Fibroblast of the aortic adventitia (primary cell): ENCODE data around the gene DRD4. TPM values are rescaled to one million over a fixed set of nuclear protein-coding genes. Genes with fewer than 3 reads are reported as not detected.

ENCODE experiments used
- DNase-seq: peaks from one replicate; pipeline ENCODE4 v3.0.0-alpha.2; 2010; ENCODE audit warnings: low read depth
- H3K4me3 ChIP-seq: 2 replicates; pipeline ENCODE4 v1.5.1; 2011; ENCODE audit warnings: low read depth, mild to moderate bottlenecking, control low read depth, low read length, moderate library complexity
- total RNA-seq: library from RNA; depleted of rRNA; stranded (reverse); fragments of >200 nt; gene quantifications from 2 replicates; pipeline ENCODE4 v1.2.3, GENCODE V29; 2012; ENCODE audit warnings: low replicate concordance
- TF ChIP-seq, protein P1 (sequence below): IDR thresholded peaks from 2 replicates; pipeline ENCODE4 v1.5.1; 2011; ENCODE audit warnings: mild to moderate bottlenecking, low read length, control low read depth, inconsistent platforms; ENCODE audit not compliant: insufficient read depth

The DRD4 gene
- total RNA-seq, 1 donor = 0.09 TPM

DNA sequence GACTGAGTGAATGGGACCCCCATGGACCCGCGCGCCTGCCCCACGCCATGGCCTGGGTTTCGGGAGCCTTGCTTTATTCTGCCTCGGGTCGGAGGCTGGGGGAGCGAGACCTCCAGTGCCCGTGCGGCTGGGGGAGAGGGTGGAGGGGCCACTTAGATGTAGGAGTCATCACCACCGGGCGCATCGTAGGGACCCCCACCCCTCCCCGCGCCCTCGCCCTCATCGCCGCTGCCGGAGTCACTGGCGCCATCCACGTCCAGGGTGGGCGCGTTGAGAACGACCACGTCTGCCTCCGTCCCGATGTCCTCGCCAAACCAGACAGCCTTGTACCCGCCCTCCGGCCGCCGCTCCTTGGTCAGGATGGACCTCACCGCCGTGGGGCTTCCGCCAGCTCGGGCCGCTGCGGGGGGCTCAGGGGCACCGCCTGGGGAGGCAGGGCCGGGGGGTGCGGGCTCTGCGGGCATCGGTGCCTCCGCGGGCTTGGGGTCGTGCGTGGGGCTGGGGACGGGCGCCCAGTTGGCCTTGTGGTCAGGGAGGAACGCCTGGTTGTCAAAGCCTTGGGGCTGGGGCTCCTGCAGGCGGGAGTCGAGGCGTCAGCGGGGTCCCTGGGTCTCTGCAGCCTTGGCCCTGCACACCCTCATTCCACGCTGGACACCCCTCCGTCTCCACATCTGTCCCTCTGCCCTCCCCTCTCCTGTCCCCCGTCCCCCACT, 19.7 kb upstream of the DRD4 start:
- no peak overlapping the region for H3K4me3 ChIP-seq
- TF ChIP-seq, protein P1, sequence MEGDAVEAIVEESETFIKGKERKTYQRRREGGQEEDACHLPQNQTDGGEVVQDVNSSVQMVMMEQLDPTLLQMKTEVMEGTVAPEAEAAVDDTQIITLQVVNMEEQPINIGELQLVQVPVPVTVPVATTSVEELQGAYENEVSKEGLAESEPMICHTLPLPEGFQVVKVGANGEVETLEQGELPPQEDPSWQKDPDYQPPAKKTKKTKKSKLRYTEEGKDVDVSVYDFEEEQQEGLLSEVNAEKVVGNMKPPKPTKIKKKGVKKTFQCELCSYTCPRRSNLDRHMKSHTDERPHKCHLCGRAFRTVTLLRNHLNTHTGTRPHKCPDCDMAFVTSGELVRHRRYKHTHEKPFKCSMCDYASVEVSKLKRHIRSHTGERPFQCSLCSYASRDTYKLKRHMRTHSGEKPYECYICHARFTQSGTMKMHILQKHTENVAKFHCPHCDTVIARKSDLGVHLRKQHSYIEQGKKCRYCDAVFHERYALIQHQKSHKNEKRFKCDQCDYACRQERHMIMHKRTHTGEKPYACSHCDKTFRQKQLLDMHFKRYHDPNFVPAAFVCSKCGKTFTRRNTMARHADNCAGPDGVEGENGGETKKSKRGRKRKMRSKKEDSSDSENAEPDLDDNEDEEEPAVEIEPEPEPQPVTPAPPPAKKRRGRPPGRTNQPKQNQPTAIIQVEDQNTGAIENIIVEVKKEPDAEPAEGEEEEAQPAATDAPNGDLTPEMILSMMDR = no peak
- DNase-seq = no peak

DNA sequence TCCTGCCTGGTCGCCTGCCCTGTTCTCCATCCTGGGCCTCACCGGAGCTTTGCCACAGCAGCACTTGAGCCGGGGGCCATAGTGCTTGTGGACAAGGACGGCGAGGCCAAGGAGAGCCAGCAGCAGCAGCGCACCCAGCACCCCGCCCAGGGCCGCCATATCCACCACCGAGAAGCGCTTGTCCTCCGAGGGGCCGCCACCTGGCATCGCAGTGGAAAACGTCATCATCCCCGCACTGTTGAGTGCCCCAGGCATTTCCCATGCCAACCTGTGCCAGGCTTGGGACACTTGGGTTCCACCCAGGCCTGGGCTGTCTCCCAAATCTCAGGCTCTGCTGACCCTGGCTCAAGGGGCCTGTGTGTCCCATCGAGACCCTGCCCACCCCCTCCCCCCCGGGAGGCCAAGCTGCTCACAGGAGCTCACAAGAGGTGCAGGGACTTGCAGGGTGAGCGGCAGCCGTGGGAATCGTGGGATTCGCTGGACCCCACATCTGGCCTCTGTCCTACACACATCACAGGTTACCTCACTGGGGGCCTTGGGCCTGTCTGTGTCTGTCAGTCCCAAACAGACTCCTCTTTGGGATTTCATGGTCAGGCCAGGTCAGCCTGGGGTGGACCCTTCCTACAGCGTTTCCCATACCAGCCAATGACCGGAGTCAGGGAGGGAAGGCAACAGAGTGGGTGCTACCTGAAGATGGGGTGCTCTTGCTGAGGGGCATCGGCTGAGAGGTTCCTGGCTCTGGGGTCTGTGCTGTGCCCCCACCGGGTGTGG, 19.0 kb upstream of the DRD4 start:
- no peak for DNase-seq

DNA sequence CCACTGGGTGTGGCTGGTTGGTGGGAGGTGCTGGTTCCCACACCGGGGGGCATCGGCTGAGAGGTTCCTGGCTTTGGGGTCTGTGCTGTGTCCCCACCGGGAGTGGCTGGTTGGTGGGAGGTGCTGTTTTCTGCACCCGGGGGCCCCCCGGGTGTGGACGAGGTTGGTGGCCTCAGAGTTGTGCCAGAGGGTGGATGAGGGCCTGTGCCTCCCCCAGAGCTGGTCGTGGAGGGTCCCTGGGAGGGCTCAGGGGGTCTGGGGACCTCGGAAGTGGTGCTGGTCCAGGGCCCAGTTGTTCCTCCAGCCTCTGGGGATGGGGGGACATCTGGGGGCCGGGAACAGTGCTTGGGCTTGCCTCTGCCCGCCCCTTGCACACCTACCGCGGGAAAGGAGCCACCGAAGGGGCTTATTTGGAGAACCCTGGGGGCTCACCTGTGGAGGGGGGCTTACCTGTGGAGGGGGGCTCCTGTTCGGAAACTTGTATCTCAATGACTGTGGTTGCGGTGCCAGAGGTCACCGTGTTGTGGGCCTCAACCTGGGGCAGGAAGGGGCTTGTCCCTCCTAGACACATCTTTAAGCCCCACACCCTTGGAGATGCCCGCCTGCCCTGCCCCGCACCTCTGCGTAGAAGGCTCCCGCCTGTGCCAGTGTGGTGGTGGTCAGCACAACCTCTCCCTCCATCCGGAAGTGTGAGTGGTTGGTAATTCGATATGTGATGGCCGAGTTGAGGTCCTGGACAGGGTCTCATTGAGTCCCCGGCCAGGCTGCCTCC, 18.0 kb upstream of the DRD4 start:
- no peak for DNase-seq
- TF ChIP-seq, protein P1 = no peak
- H3K4me3 ChIP-seq = no peak overlapping the region

More for the DNA sequence above, 19.0 kb upstream of the DRD4 start:
- TF ChIP-seq, protein P1 = no peak
- H3K4me3 ChIP-seq = no peak overlapping the region

DNA sequence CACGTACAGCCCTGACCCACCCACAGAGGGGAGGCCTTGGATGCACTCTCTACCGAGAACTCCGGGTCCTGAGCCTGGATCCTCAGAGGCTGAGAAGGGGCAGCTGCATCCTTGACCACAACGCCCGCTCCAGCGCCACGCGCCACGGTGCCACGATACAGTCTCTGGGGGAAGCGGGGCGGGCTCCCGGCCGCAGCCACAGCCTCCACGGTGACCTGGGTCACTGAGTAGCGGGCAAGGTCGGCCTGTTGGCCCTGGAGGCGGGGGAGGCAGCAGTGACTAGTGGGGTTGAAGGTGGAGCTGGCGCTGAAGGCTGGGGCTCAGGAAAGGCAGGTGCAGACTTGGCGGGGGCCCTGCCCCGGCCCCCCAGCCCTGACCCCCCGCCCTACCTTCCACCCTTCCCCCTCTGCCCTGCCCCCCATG, 17.4 kb upstream of the DRD4 start:
- no peak overlapping the region for H3K4me3 ChIP-seq
- TF ChIP-seq, protein P1 = no peak
- no peak for DNase-seq

DNA sequence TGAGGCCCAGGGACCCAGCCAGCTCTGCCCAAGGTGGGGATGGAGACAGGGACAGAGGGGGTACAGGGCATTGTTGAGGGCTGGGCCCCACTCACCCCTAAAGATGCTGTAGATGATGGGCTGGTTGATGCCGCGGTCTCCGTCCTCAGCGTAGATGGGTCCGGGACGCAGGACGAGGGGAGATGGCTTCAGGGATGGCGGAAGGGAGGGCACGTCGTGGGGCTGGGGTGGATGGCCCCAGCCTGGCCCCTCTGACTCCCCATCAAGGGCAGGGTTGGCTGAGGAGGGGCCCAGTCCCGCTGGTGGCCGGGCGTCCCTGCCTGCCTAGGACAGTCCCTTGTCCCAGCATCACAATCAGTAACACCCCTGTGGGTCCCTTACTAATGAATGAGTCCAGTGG, 16.9 kb upstream of the DRD4 start:
- TF ChIP-seq, protein P1 = no peak
- DNase-seq = no peak
- H3K4me3 ChIP-seq = no peak overlapping the region

DNA sequence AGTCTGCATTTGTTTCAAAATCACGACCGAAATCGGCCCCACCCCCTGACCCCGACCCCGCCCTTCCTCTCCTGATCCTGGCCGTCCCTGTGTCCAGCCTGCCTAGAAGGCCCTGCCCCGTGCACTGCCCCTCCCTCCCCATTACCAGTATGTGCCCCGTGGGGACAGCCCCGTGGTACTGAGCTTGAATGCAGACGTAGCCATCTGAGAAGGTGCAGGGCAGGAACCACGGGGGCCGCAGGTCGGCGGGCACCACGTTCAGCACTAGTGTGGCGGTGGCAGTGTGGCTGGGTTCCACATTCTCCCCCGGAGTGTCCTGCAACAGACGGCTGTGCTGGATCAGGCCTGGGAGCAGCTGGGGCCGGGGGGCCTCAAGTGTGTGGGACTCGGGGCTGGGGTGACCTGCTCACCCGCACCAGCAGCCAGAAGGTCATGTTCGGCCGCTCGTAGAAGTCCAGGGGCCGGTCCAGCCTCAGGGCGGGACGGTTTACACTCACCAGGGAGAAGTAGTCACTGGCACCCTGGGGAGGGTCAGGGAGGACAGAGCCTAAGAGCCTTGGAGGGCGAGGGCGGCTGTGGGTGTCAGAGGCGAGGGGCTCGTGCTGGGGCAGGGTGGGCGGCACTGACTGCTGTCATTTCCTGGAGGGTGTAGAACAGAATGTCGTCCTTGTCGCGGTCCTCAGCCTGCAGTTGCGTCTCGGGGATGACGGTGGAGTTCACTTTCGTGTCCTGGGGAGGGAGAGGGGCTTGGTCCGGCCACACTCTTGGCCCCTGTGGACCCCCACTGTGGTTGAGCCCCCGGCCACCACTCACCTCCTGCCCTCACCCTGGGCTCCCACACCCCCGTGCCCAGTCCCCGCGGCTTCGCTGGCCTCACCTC, 15.9 kb upstream of the DRD4 start:
- TF ChIP-seq, protein P1 = no peak
- no peak overlapping the region for H3K4me3 ChIP-seq

More for the DNA sequence above, 15.9 kb upstream of the DRD4 start:
- no peak for DNase-seq
